ENCODE measurements around the gene KLK7.
"Not testable (repeated sequence)": the region's sequence is repeated elsewhere in the genome, so short reads cannot be mapped to it uniquely, and the experiment has no call there.

The KLK7 gene

GRCh38 chr19:50979758-50980157 lies 4.0 kb downstream of the KLK7 start:
- Histone ChIP-seq H3K4me1 (no peaks in the 10 kb centered on the region), H4K20me1 (no peaks in the 10 kb centered on the region), H3K36me3 (no peaks in the 10 kb centered on the region), H3K4me2 (no peak overlapping the region), H3K27ac (no peak overlapping the region), H3K9ac (no peak overlapping the region), H3K27me3 (0 out of 2 replicates have a peak, but pooled peaks cover 8% of the 10 kb centered on the region), H3K4me3 (no peak overlapping the region), H3K9me3 (no peaks in the 10 kb centered on the region)
- TF ChIP-seq Cebpa-rat (IDR thresholded peaks at IDR 0.05): no peak

DNA sequence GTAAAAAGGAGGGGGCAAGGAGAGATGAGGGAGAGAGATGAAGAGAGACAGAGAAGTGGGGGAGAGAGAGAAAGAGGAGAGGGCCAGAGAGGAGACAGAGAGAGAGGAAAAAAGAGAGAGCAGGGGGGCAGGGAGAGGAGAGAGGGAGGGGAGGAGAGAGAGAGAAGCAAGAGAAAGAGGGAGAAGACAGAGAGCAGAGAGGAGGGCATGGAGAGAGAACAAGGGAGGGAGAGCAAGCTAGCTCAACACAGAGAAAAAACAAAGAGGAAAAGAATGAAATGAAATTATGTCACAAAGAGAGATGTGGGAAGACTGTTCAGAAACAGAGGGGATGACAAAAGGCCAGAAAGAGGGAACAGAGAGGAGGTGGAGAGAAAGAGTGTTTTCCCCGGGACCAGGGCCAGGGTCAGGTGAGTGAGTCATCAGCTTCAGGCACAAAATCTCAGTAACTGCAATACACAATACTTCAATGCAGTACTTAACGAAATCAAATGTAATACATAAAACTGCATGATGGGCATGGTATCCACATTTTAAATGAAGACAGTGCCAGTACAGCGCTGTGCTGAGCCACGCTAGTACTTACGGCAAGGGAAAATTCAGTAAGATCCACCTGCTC lies 4.8 kb downstream of the KLK7 start:
- no peak for TF ChIP-seq Cebpa-rat (IDR thresholded peaks at IDR 0.05)
- H3K27ac ChIP-seq: no peak overlapping the region
- H3K27me3 ChIP-seq: 0 out of 2 replicates have a peak, but pooled peaks cover 8% of the 10 kb centered on the region
- no peak overlapping the region for H3K9ac ChIP-seq
- no peak overlapping the region for H3K4me3 ChIP-seq
- H3K4me1 ChIP-seq: no peaks in the 10 kb centered on the region
- H3K36me3 ChIP-seq: no peaks in the 10 kb centered on the region
- H3K9me3 ChIP-seq: no peaks in the 10 kb centered on the region
- H4K20me1 ChIP-seq: no peaks in the 10 kb centered on the region
- no peak overlapping the region for H3K4me2 ChIP-seq

GRCh38 chr19:50977626-50978025 lies 6.1 kb downstream of the KLK7 start:
- H3K4me2 ChIP-seq: no peak overlapping the region
- no peaks in the 10 kb centered on the region for H3K36me3 ChIP-seq
- H3K4me3 ChIP-seq: no peak overlapping the region
- H4K20me1 ChIP-seq: no peaks in the 10 kb centered on the region
- TF ChIP-seq Cebpa-rat (IDR thresholded peaks at IDR 0.05): no peak
- no peak overlapping the region for H3K27ac ChIP-seq
- H3K4me1 ChIP-seq: no peaks in the 10 kb centered on the region
- H3K27me3 ChIP-seq: 0 out of 2 replicates have a peak, but pooled peaks cover 8% of the 10 kb centered on the region
- H3K9me3 ChIP-seq: no peaks in the 10 kb centered on the region
- H3K9ac ChIP-seq: no peak overlapping the region

DNA sequence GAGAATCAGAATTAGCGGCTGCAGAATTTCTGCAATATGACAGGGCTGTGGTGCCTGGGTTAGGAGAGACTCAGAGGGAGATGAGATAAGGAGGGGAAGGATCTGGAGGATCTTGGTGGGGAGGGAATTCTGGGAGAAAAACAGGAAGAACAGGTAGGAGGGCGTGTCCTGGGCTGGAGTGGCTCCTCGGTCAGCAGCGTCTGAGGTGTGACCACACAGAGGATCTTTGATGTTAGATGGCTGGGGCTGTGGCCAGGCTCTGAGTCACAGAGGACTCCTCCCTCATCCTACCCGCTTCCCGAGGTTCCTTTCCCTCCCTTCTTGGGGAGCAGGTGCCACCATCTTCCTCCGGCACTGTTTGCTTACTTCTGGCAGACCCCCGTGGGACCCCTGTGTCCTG lies 8.0 kb downstream of the KLK7 start:
- Histone ChIP-seq H3K9ac (no peak overlapping the region), H3K27me3 (no peaks in the 10 kb centered on the region), H3K4me3 (no peak overlapping the region), H3K27ac (no peak overlapping the region), H3K9me3 (no peaks in the 10 kb centered on the region), H3K4me1 (no peaks in the 10 kb centered on the region), H3K4me2 (no peak overlapping the region), H4K20me1 (no peaks in the 10 kb centered on the region), H3K36me3 (no peaks in the 10 kb centered on the region)
- TF ChIP-seq Cebpa-rat (IDR thresholded peaks at IDR 0.05): no peak

- Histone ChIP-seq H3K4me1 (no peaks in the 10 kb centered on the region), H3K4me2 (no peak overlapping the region)
- no peak for TF ChIP-seq Cebpa-rat (IDR thresholded peaks at IDR 0.05)
Measured at GRCh38 chr19:50974702-50975556, 8.8 kb downstream of the KLK7 start.

DNA sequence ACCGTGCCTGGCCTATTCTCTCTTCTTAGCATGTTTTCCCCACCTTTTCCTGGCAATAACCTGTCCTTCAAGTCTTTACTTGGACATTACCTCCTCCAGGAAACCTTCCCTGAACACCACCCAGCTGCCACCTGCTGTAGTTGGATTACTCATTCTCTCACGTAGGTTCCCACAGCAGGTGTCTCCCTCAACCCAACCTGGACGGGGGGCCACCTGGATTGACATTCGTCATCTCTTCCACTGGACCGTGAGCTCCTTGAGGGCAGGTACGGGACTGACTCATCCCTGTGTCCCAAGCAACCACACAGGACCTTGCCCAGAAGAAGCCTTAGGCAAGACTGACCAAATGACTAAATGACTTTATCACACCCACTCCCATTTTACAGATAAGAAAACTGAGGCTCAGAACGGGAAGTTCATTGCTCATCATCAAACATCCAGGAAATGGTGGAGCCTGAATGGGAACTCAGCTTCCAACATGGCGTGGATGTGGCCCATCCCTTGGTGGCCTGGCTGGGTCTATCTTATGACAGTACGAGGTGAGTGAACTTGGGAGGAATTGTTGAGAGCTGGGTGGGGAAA lies 10.8 kb downstream of the KLK7 start:
- no peak overlapping the region for H3K4me3 ChIP-seq
- no peaks in the 10 kb centered on the region for H3K27me3 ChIP-seq
- H3K9me3 ChIP-seq: no peaks in the 10 kb centered on the region
- no peak overlapping the region for H3K27ac ChIP-seq
- H3K4me1 ChIP-seq: peaks cover 16% of the 10 kb centered on the region; the same call in 1 of the 2 replicates
- no peaks in the 10 kb centered on the region for H3K36me3 ChIP-seq
- H3K9ac ChIP-seq: no peak overlapping the region
- no peaks in the 10 kb centered on the region for H4K20me1 ChIP-seq
- TF ChIP-seq Cebpa-rat (IDR thresholded peaks at IDR 0.05): no peak
- no peak overlapping the region for H3K4me2 ChIP-seq

More at GRCh38 chr19:50974702-50975556, 8.8 kb downstream of the KLK7 start:
- Histone ChIP-seq H3K4me3 (no peak overlapping the region), H3K27ac (no peak overlapping the region), H4K20me1 (no peaks in the 10 kb centered on the region), H3K9me3 (no peaks in the 10 kb centered on the region), H3K36me3 (no peaks in the 10 kb centered on the region), H3K27me3 (no peaks in the 10 kb centered on the region), H3K9ac (no peak overlapping the region)

- not testable (repeated sequence) for H3K27me3 ChIP-seq, H3K27ac ChIP-seq, H3K4me3 ChIP-seq, H4K20me1 ChIP-seq, H3K9me3 ChIP-seq, H3K36me3 ChIP-seq, H3K4me2 ChIP-seq, H3K9ac ChIP-seq
- H3K4me1 ChIP-seq: peaks cover 17% of the 10 kb centered on the region; the same call in 1 of the 2 replicates
Measured at GRCh38 chr19:50969810-50970209, 13.9 kb downstream of the KLK7 start.

- Histone ChIP-seq H3K9ac (no peak within 1 kb of the TSS), H3K27me3 (no peaks in the 10 kb centered on the region), H3K27ac (no peak within 1 kb of the TSS), H3K36me3 (no peaks in the 10 kb centered on the region), H4K20me1 (no peaks in the 10 kb centered on the region), H3K9me3 (no peaks in the 10 kb centered on the region), H3K4me2 (peak within 1 kb of the TSS; percentile 9; the same call in 1 of the 2 replicates), H3K4me3 (no peak within 1 kb of the TSS), H3K4me1 (peaks cover 17% of the 10 kb centered on the region; the same call in 1 of the 2 replicates)
- no peak for TF ChIP-seq Cebpa-rat (IDR thresholded peaks at IDR 0.05)
Measured at GRCh38 chr19:50969413-50969760, 14.3 kb downstream of the KLK7 start, which contains the start of gene KLK6. Gene KLK6, minus strand, starts transcription at chr19:50969591. Its CDS starts 1,487 bp downstream, at chr19:50968104.

GRCh38 chr19:50968716-50969412 lies 14.9 kb downstream of the KLK7 start:
- H3K9ac ChIP-seq: no peak overlapping the region
- no peaks in the 10 kb centered on the region for H3K36me3 ChIP-seq
- no peak for TF ChIP-seq Cebpa-rat (IDR thresholded peaks at IDR 0.05)
- H3K27me3 ChIP-seq: no peaks in the 10 kb centered on the region
- H3K4me3 ChIP-seq: no peak overlapping the region
- H3K9me3 ChIP-seq: no peaks in the 10 kb centered on the region
- no peak overlapping the region for H3K27ac ChIP-seq
- H3K4me2 ChIP-seq: peak overlapping the region; percentile 9; the same call in 1 of the 2 replicates
- H4K20me1 ChIP-seq: no peaks in the 10 kb centered on the region
- H3K4me1 ChIP-seq: peaks cover 17% of the 10 kb centered on the region; the same call in 1 of the 2 replicates
